BLaER1 (cell line): Measurements from ENCODE around the gene DDN.

ENCODE experiments used
- H3K27ac ChIP-seq: shearing (Covaris generic); formaldehyde crosslinking; 2 replicates; pipeline ENCODE4 v1.8.1; 2022
- H3K27me3 ChIP-seq: shearing (Covaris generic); formaldehyde crosslinking; 2 replicates; pipeline ENCODE4 v1.8.1; 2022
- H3K36me3 ChIP-seq: shearing (Covaris generic); formaldehyde crosslinking; 2 replicates; pipeline ENCODE4 v1.8.1; 2022
- H3K4me1 ChIP-seq: shearing (Covaris generic); formaldehyde crosslinking; 2 replicates; pipeline ENCODE4 v1.8.1; 2022
- H3K4me2 ChIP-seq: shearing (Covaris generic); formaldehyde crosslinking; 2 replicates; pipeline ENCODE4 v1.8.1; 2022
- H3K4me3 ChIP-seq: shearing (Covaris generic); formaldehyde crosslinking; 2 replicates; pipeline ENCODE4 v1.8.1; 2022
- H3K9ac ChIP-seq: shearing (Covaris generic); formaldehyde crosslinking; 2 replicates; pipeline ENCODE4 v1.8.1; 2022
- H3K9me3 ChIP-seq: shearing (Covaris generic); formaldehyde crosslinking; 2 replicates; pipeline ENCODE4 v1.8.1; 2022
- H4K20me1 ChIP-seq: shearing (Covaris generic); formaldehyde crosslinking; 2 replicates; pipeline ENCODE4 v1.8.1; 2022
- Cebpa-rat ChIP-seq: shearing (Covaris generic); IDR thresholded peaks from 2 replicates; pipeline ENCODE4 v1.8.1; 2022

The DDN gene

GRCh38 chr12:48999371-49000131, at the start of gene DDN:
Gene DDN, minus strand, starts transcription at chr12:48999375. Its CDS starts 88 bp downstream, at chr12:48999287.
- no peak for TF ChIP-seq Cebpa-rat
- Histone ChIP-seq H3K36me3 (peaks cover 37% of the 10 kb centered on the region), H3K9ac (peak within 1 kb of the TSS; percentile 63), H4K20me1 (peaks cover 37% of the 10 kb centered on the region), H3K4me2 (peak within 1 kb of the TSS; percentile 87), H3K27me3 (peaks cover 65% of the 10 kb centered on the region), H3K4me1 (peaks cover 59% of the 10 kb centered on the region), H3K9me3 (no peaks in the 10 kb centered on the region), H3K4me3 (peak within 1 kb of the TSS; percentile 70), H3K27ac (peak within 1 kb of the TSS; percentile 40; the same call in 1 of the 2 replicates)

GRCh38 chr12:49048953-49049352, 49.8 kb upstream of the DDN start:
- Histone ChIP-seq H3K27me3 (no peaks in the 10 kb centered on the region), H3K36me3 (peaks cover 100% of the 10 kb centered on the region), H3K4me2 (no peak overlapping the region), H4K20me1 (peaks cover 100% of the 10 kb centered on the region), H3K27ac (no peak overlapping the region), H3K4me3 (no peak overlapping the region), H3K9ac (no peak overlapping the region), H3K4me1 (no peaks in the 10 kb centered on the region), H3K9me3 (no peaks in the 10 kb centered on the region)
- no peak for TF ChIP-seq Cebpa-rat

GRCh38 chr12:49046129-49046895, 47.1 kb upstream of the DDN start:
- no peak for TF ChIP-seq Cebpa-rat
- H4K20me1 ChIP-seq: peaks cover 100% of the 10 kb centered on the region

GRCh38 chr12:49044660-49045059, 45.5 kb upstream of the DDN start:
- TF ChIP-seq Cebpa-rat: no peak
- Histone ChIP-seq H3K9ac (no peak overlapping the region), H3K27me3 (no peaks in the 10 kb centered on the region), H3K36me3 (peaks cover 100% of the 10 kb centered on the region), H3K4me3 (no peak overlapping the region), H3K9me3 (no peaks in the 10 kb centered on the region), H3K4me1 (no peaks in the 10 kb centered on the region), H4K20me1 (peaks cover 100% of the 10 kb centered on the region), H3K4me2 (no peak overlapping the region), H3K27ac (no peak overlapping the region)

More at GRCh38 chr12:49046129-49046895, 47.1 kb upstream of the DDN start:
- Histone ChIP-seq H3K27ac (no peak overlapping the region), H3K27me3 (no peaks in the 10 kb centered on the region), H3K4me3 (no peak overlapping the region), H3K9ac (no peak overlapping the region), H3K36me3 (peaks cover 100% of the 10 kb centered on the region), H3K9me3 (no peaks in the 10 kb centered on the region), H3K4me2 (no peak overlapping the region), H3K4me1 (no peaks in the 10 kb centered on the region)

- Histone ChIP-seq H3K4me3 (no peak overlapping the region), H3K4me2 (no peak overlapping the region), H3K9ac (no peak overlapping the region), H3K27ac (no peak overlapping the region), H3K9me3 (no peaks in the 10 kb centered on the region), H4K20me1 (peaks cover 100% of the 10 kb centered on the region), H3K36me3 (peaks cover 100% of the 10 kb centered on the region), H3K4me1 (no peaks in the 10 kb centered on the region), H3K27me3 (no peaks in the 10 kb centered on the region)
- no peak for TF ChIP-seq Cebpa-rat
These were observed 44.7 kb upstream of the DDN start for GRCh38 chr12:49043856-49044258.

- Histone ChIP-seq H3K9me3 (no peaks in the 10 kb centered on the region), H3K4me3 (no peak overlapping the region), H3K9ac (no peak overlapping the region), H3K4me1 (no peaks in the 10 kb centered on the region), H3K27me3 (no peaks in the 10 kb centered on the region), H3K36me3 (peaks cover 100% of the 10 kb centered on the region), H3K27ac (no peak overlapping the region), H4K20me1 (peaks cover 100% of the 10 kb centered on the region), H3K4me2 (no peak overlapping the region)
- TF ChIP-seq Cebpa-rat: no peak
These were observed 44.1 kb upstream of the DDN start for GRCh38 chr12:49043241-49043640.

GRCh38 chr12:49041881-49042484, 42.8 kb upstream of the DDN start:
- Histone ChIP-seq H3K4me1 (no peaks in the 10 kb centered on the region), H3K4me2 (no peak overlapping the region), H4K20me1 (peaks cover 100% of the 10 kb centered on the region), H3K27ac (no peak overlapping the region), H3K36me3 (peaks cover 100% of the 10 kb centered on the region), H3K9ac (no peak overlapping the region), H3K4me3 (no peak overlapping the region), H3K27me3 (no peaks in the 10 kb centered on the region), H3K9me3 (no peaks in the 10 kb centered on the region)
- no peak for TF ChIP-seq Cebpa-rat

- H4K20me1 ChIP-seq: peaks cover 100% of the 10 kb centered on the region
- no peak overlapping the region for H3K4me2 ChIP-seq
- H3K36me3 ChIP-seq: peaks cover 100% of the 10 kb centered on the region
- no peak overlapping the region for H3K27ac ChIP-seq
- H3K27me3 ChIP-seq: no peaks in the 10 kb centered on the region
- H3K9ac ChIP-seq: no peak overlapping the region
- TF ChIP-seq Cebpa-rat: no peak
- H3K9me3 ChIP-seq: no peaks in the 10 kb centered on the region
- no peak overlapping the region for H3K4me3 ChIP-seq
- H3K4me1 ChIP-seq: no peaks in the 10 kb centered on the region
These were observed 42.1 kb upstream of the DDN start for GRCh38 chr12:49041036-49041880.

- peaks cover 100% of the 10 kb centered on the region for H3K36me3 ChIP-seq
- peaks cover 100% of the 10 kb centered on the region for H4K20me1 ChIP-seq
- H3K4me1 ChIP-seq: no peaks in the 10 kb centered on the region
- no peaks in the 10 kb centered on the region for H3K9me3 ChIP-seq
- no peak overlapping the region for H3K4me3 ChIP-seq
- no peak overlapping the region for H3K4me2 ChIP-seq
- no peak for TF ChIP-seq Cebpa-rat
- no peak overlapping the region for H3K27ac ChIP-seq
- H3K27me3 ChIP-seq: no peaks in the 10 kb centered on the region
- no peak overlapping the region for H3K9ac ChIP-seq
These were observed 41.2 kb upstream of the DDN start for GRCh38 chr12:49040364-49040855.
